ENCODE measurements around the gene CEP112. TPM values are rescaled to one million over a fixed set of nuclear protein-coding genes. Genes with fewer than 3 reads are reported as not detected.

CEP112 gene
- polyA plus RNA-seq, 1 donor (not counting 4 experiments of a cell fraction or from before 2014, with no cell fraction given): 2.6 TPM

GRCh38 chr17:66228887-66229782 lies 37.2 kb upstream of the CEP112 start, which contains the start of gene APOH:
TSS of gene APOH (minus strand) at chr17:66229415. CDS start at chr17:66229379, 36 bp downstream.
- TF ChIP-seq, protein P1, sequence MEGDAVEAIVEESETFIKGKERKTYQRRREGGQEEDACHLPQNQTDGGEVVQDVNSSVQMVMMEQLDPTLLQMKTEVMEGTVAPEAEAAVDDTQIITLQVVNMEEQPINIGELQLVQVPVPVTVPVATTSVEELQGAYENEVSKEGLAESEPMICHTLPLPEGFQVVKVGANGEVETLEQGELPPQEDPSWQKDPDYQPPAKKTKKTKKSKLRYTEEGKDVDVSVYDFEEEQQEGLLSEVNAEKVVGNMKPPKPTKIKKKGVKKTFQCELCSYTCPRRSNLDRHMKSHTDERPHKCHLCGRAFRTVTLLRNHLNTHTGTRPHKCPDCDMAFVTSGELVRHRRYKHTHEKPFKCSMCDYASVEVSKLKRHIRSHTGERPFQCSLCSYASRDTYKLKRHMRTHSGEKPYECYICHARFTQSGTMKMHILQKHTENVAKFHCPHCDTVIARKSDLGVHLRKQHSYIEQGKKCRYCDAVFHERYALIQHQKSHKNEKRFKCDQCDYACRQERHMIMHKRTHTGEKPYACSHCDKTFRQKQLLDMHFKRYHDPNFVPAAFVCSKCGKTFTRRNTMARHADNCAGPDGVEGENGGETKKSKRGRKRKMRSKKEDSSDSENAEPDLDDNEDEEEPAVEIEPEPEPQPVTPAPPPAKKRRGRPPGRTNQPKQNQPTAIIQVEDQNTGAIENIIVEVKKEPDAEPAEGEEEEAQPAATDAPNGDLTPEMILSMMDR (optimal IDR thresholded peaks at IDR 0.05 in 1 of 3, IDR thresholded peaks at IDR 0.05 in 1 of 3, conservative IDR thresholded peaks at IDR 0.05 in 1 of 3; ENCODE audit: extremely low read depth in 1 of 3, insufficient read depth in 2 of 3, low read length in 3 of 3): no peak
- TF ChIP-seq EZH2 (IDR thresholded peaks at IDR 0.05; ENCODE audit: low read length): no peak
- no peak within 1 kb of the TSS for H3K9ac ChIP-seq (ENCODE audit: control insufficient read depth, extremely low read depth, insufficient read depth, low read length)
- no peaks in the 10 kb centered on the region for H3K9me3 ChIP-seq (ENCODE audit: control insufficient read depth, low read depth, low read length)
- no peak within 1 kb of the TSS for H2AFZ ChIP-seq (ENCODE audit: control insufficient read depth, low read length)
- dilution Hi-C loops (cut with MboI; ENCODE audit: extremely low pct_ligation_motif_present, low sequenced_read_pairs): no loop called here
- no peak for FAIRE-seq
- H3K4me1 ChIP-seq (ENCODE audit: control insufficient read depth, extremely low read depth, insufficient read depth, low read length): no peaks in the 10 kb centered on the region
- H3K79me2 ChIP-seq (ENCODE audit: control insufficient read depth, insufficient read depth, low read length): no peaks in the 10 kb centered on the region
- H3K4me3 ChIP-seq (ENCODE audit: control insufficient read depth in 2 of 3, extremely low read depth in 1 of 3, insufficient read depth in 2 of 3, low read depth in 1 of 3, low read length in 3 of 3): no peak within 1 kb of the TSS
- no peak within 1 kb of the TSS for H3K27ac ChIP-seq (ENCODE audit: control insufficient read depth, insufficient read depth, low read length)
- no peak for DNase-seq (ENCODE audit: low read depth, low spot score)
- H3K9me1 ChIP-seq (ENCODE audit: control insufficient read depth, extremely low read depth, insufficient read depth, low read length): no peaks in the 10 kb centered on the region
- no peaks in the 10 kb centered on the region for H3K36me3 ChIP-seq (ENCODE audit: control insufficient read depth in 2 of 2, extremely low read depth in 1 of 2, insufficient read depth in 2 of 2, low read length in 2 of 2)
- H3K27me3 ChIP-seq (ENCODE audit: control insufficient read depth, extremely low read depth, insufficient read depth, low read length): no peaks in the 10 kb centered on the region
- no peaks in the 10 kb centered on the region for H4K20me1 ChIP-seq (ENCODE audit: control insufficient read depth, extremely low read depth, insufficient read depth, low read length)
- H3K4me2 ChIP-seq (ENCODE audit: control insufficient read depth, extremely low read depth, insufficient read depth, low read depth, low read length): no peak within 1 kb of the TSS

DNA sequence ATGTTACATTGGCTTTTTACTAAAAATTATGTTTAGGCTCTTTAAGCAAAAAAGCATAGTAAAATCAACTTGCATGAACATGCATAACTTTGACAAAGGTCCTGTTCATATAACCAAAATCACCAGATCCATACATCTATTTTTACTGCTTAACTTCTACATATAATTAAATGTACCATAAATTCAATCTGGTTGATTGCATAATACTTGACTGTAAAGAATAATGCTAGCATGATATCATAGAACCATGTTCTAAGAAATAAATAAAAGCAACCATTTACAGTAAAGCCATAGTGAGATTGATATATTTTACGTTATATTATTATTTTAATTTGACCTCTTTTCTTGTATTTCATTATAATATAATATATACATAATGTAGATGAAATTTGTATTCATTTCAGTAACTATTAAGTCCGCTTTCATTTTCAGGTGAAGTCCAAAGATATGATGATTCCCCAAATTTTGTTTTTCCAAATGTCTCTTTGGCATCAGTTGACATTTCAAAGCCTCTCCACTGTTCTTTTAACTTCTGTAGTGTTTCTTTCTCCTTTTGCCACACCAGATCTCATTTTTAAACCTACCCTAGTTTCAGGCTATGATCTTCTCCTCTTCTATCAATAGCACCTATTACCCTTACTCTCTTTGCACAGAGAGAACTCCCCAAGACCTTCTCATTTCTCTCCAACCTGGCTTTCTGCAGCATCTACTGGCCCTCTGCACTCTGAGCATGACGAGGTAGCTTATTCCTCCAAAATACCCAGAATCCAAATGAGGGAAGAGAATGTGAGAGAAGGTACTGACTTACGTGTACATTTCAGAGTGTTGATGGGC lies 35.5 kb upstream of the CEP112 start:
- no peaks in the 10 kb centered on the region for H3K79me2 ChIP-seq (ENCODE audit: control insufficient read depth, insufficient read depth, low read length)
- TF ChIP-seq, protein P1 (optimal IDR thresholded peaks at IDR 0.05 in 1 of 3, IDR thresholded peaks at IDR 0.05 in 1 of 3, conservative IDR thresholded peaks at IDR 0.05 in 1 of 3; ENCODE audit: extremely low read depth in 1 of 3, insufficient read depth in 2 of 3, low read length in 3 of 3): no peak
- no peak for TF ChIP-seq EZH2 (IDR thresholded peaks at IDR 0.05; ENCODE audit: low read length)
- no peak overlapping the region for H2AFZ ChIP-seq (ENCODE audit: control insufficient read depth, low read length)
- no peak for FAIRE-seq
- dilution Hi-C loops (cut with MboI; ENCODE audit: extremely low pct_ligation_motif_present, low sequenced_read_pairs): no loop called here
- no peaks in the 10 kb centered on the region for H3K27me3 ChIP-seq (ENCODE audit: control insufficient read depth, extremely low read depth, insufficient read depth, low read length)
- H3K4me3 ChIP-seq (ENCODE audit: control insufficient read depth in 2 of 3, extremely low read depth in 1 of 3, insufficient read depth in 2 of 3, low read depth in 1 of 3, low read length in 3 of 3): no peak overlapping the region
- H3K4me2 ChIP-seq (ENCODE audit: control insufficient read depth, extremely low read depth, insufficient read depth, low read depth, low read length): no peak overlapping the region
- DNase-seq (ENCODE audit: low read depth, low spot score): no peak
- no peaks in the 10 kb centered on the region for H3K4me1 ChIP-seq (ENCODE audit: control insufficient read depth, extremely low read depth, insufficient read depth, low read length)
- H3K36me3 ChIP-seq (ENCODE audit: control insufficient read depth in 2 of 2, extremely low read depth in 1 of 2, insufficient read depth in 2 of 2, low read length in 2 of 2): no peaks in the 10 kb centered on the region
- H3K9me1 ChIP-seq (ENCODE audit: control insufficient read depth, extremely low read depth, insufficient read depth, low read length): no peaks in the 10 kb centered on the region
- no peaks in the 10 kb centered on the region for H4K20me1 ChIP-seq (ENCODE audit: control insufficient read depth, extremely low read depth, insufficient read depth, low read length)
- no peak overlapping the region for H3K9ac ChIP-seq (ENCODE audit: control insufficient read depth, extremely low read depth, insufficient read depth, low read length)
- H3K27ac ChIP-seq (ENCODE audit: control insufficient read depth, insufficient read depth, low read length): no peak overlapping the region
- H3K9me3 ChIP-seq (ENCODE audit: control insufficient read depth, low read depth, low read length): no peaks in the 10 kb centered on the region

All from keratinocyte (primary cell).